OCI-LY1 (cell line): ENCODE data around the gene NCOR1.

Experiments
- H2AFZ ChIP-seq: fragments of 200-600 bp; sonication (generic), shearing (Covaris generic); 2 replicates; pipeline ENCODE4 v1.6.0; 2014; ENCODE audit warnings: antibody characterized with exemption, mild to moderate bottlenecking, low read length
- H3F3A ChIP-seq: fragments of 200-600 bp; sonication (generic), shearing (Covaris generic); 2 replicates; pipeline ENCODE4 v1.6.0; 2014; ENCODE audit warnings: mild to moderate bottlenecking, antibody characterized with exemption, low read length, moderate library complexity; ENCODE audit not compliant: insufficient read depth
- H3K27ac ChIP-seq: fragments of 200-600 bp; sonication (generic); 2 replicates; pipeline ENCODE4 v1.5.1; 2014; ENCODE audit warnings: low read length, mixed run types, mild to moderate bottlenecking, low read depth; ENCODE audit not compliant: poor library complexity, severe bottlenecking
- H3K27me3 ChIP-seq: fragments of 200-600 bp; sonication (generic); 2 replicates; pipeline ENCODE4 v1.6.0; 2014; ENCODE audit warnings: antibody characterized with exemption, mild to moderate bottlenecking, low read length, moderate library complexity; ENCODE audit not compliant: insufficient read depth
- H3K36me3 ChIP-seq: fragments of 200-600 bp; sonication (generic); 2 replicates; pipeline ENCODE4 v1.6.1; 2014; ENCODE audit warnings: mild to moderate bottlenecking, antibody characterized with exemption, low read length, moderate library complexity, mixed read lengths; ENCODE audit not compliant: insufficient read depth
- H3K4me1 ChIP-seq: fragments of 200-600 bp; sonication (generic); 2 replicates; pipeline ENCODE4 v1.5.1; 2014; ENCODE audit warnings: mild to moderate bottlenecking, low read length, moderate library complexity; ENCODE audit not compliant: insufficient read depth, severe bottlenecking
- H3K4me2 ChIP-seq: fragments of 200-600 bp; sonication (generic), shearing (Covaris generic); 2 replicates; pipeline ENCODE4 v1.6.1; 2014; ENCODE audit warnings: low read length
- H3K4me3 ChIP-seq: fragments of 200-600 bp; sonication (generic); 2 replicates; pipeline ENCODE4 v1.5.1; 2014; ENCODE audit warnings: low read length, low read depth, mild to moderate bottlenecking, mixed read lengths; ENCODE audit not compliant: poor library complexity, severe bottlenecking
- H3K79me2 ChIP-seq: fragments of 200-600 bp; shearing (Covaris generic); 2 replicates; pipeline ENCODE4 v1.6.1; 2016; ENCODE audit warnings: mixed run types, low read length, mixed read lengths; ENCODE audit not compliant: insufficient read depth
- H3K9ac ChIP-seq: fragments of 200-600 bp; sonication (generic), shearing (Covaris generic); 2 replicates; pipeline ENCODE4 v1.6.1; 2014; ENCODE audit warnings: mild to moderate bottlenecking, low read length, mixed read lengths
- H3K9me2 ChIP-seq: fragments of 200-600 bp; sonication (generic), shearing (Covaris generic); 2 replicates; pipeline ENCODE4 v1.6.1; 2014; ENCODE audit warnings: low read depth, mild to moderate bottlenecking, low read length, mixed read lengths
- H3K9me3 ChIP-seq: fragments of 200-600 bp; shearing (Covaris generic); 2 replicates; pipeline ENCODE4 v1.6.1; 2014; ENCODE audit warnings: low read length, mixed read lengths
- H4K20me1 ChIP-seq: fragments of 200-600 bp; sonication (generic), shearing (Covaris generic); 2 replicates; pipeline ENCODE4 v1.6.0; 2016; ENCODE audit warnings: mild to moderate bottlenecking, low read length; ENCODE audit not compliant: insufficient read depth
- EZH2 ChIP-seq: fragments of 200-600 bp; sonication (generic), shearing (Covaris generic); IDR thresholded peaks from 2 replicates; pipeline ENCODE4 v1.8.0; 2017; ENCODE audit warnings: borderline replicate concordance, mixed run types, mild to moderate bottlenecking, antibody characterized with exemption, low read length, moderate library complexity, mixed read lengths
- TF ChIP-seq, protein P1 (sequence below): fragments of 200-600 bp; sonication (generic), shearing (Covaris generic); IDR thresholded peaks from 2 replicates; pipeline ENCODE4 v1.5.1; 2017; ENCODE audit warnings: mild to moderate bottlenecking, antibody characterized with exemption, low read length, moderate library complexity, mixed read lengths

NCOR1 gene

GRCh38 chr17:16250635-16251034 is 35.3 kb upstream of the NCOR1 start:
- Histone ChIP-seq H3K4me3 (no peak overlapping the region), H3K9ac (no peak overlapping the region), H4K20me1 (no peaks in the 10 kb centered on the region), H3K4me2 (no peak overlapping the region), H3K9me3 (no peaks in the 10 kb centered on the region), H3K27me3 (no peaks in the 10 kb centered on the region), H2AFZ (no peak overlapping the region), H3K36me3 (no peaks in the 10 kb centered on the region; the same call in 1 of the 2 replicates), H3K27ac (no peak overlapping the region), H3K79me2 (no peaks in the 10 kb centered on the region), H3K4me1 (no peaks in the 10 kb centered on the region), H3F3A (no peaks in the 10 kb centered on the region), H3K9me2 (no peaks in the 10 kb centered on the region)
- no peak for TF ChIP-seq EZH2
- TF ChIP-seq, protein P1, sequence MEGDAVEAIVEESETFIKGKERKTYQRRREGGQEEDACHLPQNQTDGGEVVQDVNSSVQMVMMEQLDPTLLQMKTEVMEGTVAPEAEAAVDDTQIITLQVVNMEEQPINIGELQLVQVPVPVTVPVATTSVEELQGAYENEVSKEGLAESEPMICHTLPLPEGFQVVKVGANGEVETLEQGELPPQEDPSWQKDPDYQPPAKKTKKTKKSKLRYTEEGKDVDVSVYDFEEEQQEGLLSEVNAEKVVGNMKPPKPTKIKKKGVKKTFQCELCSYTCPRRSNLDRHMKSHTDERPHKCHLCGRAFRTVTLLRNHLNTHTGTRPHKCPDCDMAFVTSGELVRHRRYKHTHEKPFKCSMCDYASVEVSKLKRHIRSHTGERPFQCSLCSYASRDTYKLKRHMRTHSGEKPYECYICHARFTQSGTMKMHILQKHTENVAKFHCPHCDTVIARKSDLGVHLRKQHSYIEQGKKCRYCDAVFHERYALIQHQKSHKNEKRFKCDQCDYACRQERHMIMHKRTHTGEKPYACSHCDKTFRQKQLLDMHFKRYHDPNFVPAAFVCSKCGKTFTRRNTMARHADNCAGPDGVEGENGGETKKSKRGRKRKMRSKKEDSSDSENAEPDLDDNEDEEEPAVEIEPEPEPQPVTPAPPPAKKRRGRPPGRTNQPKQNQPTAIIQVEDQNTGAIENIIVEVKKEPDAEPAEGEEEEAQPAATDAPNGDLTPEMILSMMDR = no peak

- Histone ChIP-seq H3K9me2 (no peaks in the 10 kb centered on the region), H2AFZ (no peak overlapping the region), H3K27ac (no peak overlapping the region), H3K36me3 (no peaks in the 10 kb centered on the region; the same call in 1 of the 2 replicates), H3K4me2 (no peak overlapping the region), H3F3A (no peaks in the 10 kb centered on the region), H3K79me2 (no peaks in the 10 kb centered on the region), H3K4me1 (no peaks in the 10 kb centered on the region), H3K4me3 (no peak overlapping the region), H3K9ac (no peak overlapping the region), H3K9me3 (no peaks in the 10 kb centered on the region), H4K20me1 (no peaks in the 10 kb centered on the region), H3K27me3 (no peaks in the 10 kb centered on the region)
- no peak for TF ChIP-seq EZH2
- TF ChIP-seq, protein P1 = no peak
Observed at GRCh38 chr17:16247586-16247984, 32.3 kb upstream of the NCOR1 start.

GRCh38 chr17:16243801-16244567 is 28.6 kb upstream of the NCOR1 start:
- no peak overlapping the region for H3K27ac ChIP-seq
- H3K4me2 ChIP-seq = no peak overlapping the region
- H3K9ac ChIP-seq = no peak overlapping the region
- no peak overlapping the region for H2AFZ ChIP-seq
- H3K79me2 ChIP-seq = no peaks in the 10 kb centered on the region
- no peaks in the 10 kb centered on the region for H3K27me3 ChIP-seq
- no peaks in the 10 kb centered on the region for H3K9me2 ChIP-seq
- H3K4me1 ChIP-seq = no peaks in the 10 kb centered on the region
- H4K20me1 ChIP-seq = no peaks in the 10 kb centered on the region
- H3K9me3 ChIP-seq = no peaks in the 10 kb centered on the region
- H3K36me3 ChIP-seq = no peaks in the 10 kb centered on the region; the same call in 1 of the 2 replicates
- H3K4me3 ChIP-seq = no peak overlapping the region
- H3F3A ChIP-seq = no peaks in the 10 kb centered on the region
- TF ChIP-seq, protein P1 = no peak
- no peak for TF ChIP-seq EZH2
